Transverse colon (tissue), 4 donors: ENCODE results near the gene SGK2.

Source experiments
- CTCF ChIP-seq, 5 experiments: fragments of 200-600 bp in 3 of 5; fragments of 450-650 bp in 2 of 5; sonication (generic) in 3 of 5; IDR thresholded peaks; 1 replicate in 2 of 5; 2 replicates in 3 of 5; pipeline ENCODE4 v1.5.1; 2016 to 2017; ENCODE audit warnings: antibody characterized with exemption in 5 of 5, inconsistent platforms in 3 of 5, mild to moderate bottlenecking in 2 of 5, moderate library complexity in 1 of 5
- POLR2AphosphoS5 ChIP-seq, 3 donors: sonication (generic); formaldehyde crosslinking; IDR thresholded peaks; one replicate each; pipeline ENCODE4 v1.6.1; 2016; ENCODE audit warnings: antibody characterized with exemption in 3 of 3

DNA sequence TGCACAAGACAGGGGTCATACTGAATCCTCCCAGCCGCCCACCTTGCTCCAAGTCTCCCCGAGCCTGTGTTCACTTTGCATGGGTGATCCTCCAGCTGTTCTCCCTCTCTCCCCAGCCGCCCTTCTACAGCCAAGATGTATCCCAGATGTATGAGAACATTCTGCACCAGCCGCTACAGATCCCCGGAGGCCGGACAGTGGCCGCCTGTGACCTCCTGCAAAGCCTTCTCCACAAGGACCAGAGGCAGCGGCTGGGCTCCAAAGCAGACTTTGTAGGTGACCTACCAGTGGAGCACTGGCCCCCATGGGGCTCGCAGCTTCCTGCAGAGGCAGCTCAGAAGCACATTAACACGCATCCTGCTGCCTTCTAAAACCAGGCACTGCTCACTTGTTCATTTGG lies 17.3 kb downstream of the SGK2 start:
- TF ChIP-seq CTCF (IDR thresholded peaks at IDR 0.05): no peak
- TF ChIP-seq POLR2AphosphoS5 (IDR thresholded peaks at IDR 0.05): no peak
